Prostate gland (tissue), 2 donors: ENCODE results near the gene ATG7.

Source experiments
- CTCF ChIP-seq, 4 experiments: fragments of 200-600 bp in 2 of 4; fragments of 450-650 bp in 2 of 4; sonication (generic) in 2 of 4; IDR thresholded peaks; 1 replicate in 3 of 4; 2 replicates in 1 of 4; pipeline ENCODE4 v1.5.1; 2016 to 2019; ENCODE audit warnings: antibody characterized with exemption in 4 of 4, mild to moderate bottlenecking in 2 of 4, moderate library complexity in 2 of 4
- POLR2AphosphoS5 ChIP-seq: sonication (generic); formaldehyde crosslinking; IDR thresholded peaks from one replicate; pipeline ENCODE4 v1.6.1; 2017; ENCODE audit warnings: antibody characterized with exemption

GRCh38 chr3:11420066-11420465 is 147.9 kb downstream of the ATG7 start:
- TF ChIP-seq POLR2AphosphoS5, result no peak
- no peak for TF ChIP-seq CTCF (IDR thresholded peaks at IDR 0.05)
